Middle frontal gyrus (tissue), 1 donor: Measurements from ENCODE around the gene FBXO40.
"Not testable (repeated sequence)": the region's sequence is repeated elsewhere in the genome, so short reads cannot be mapped to it uniquely, and the experiment has no call there.

ENCODE experiments used
- DNase-seq: peaks from one replicate; pipeline ENCODE4 v3.0.0-alpha.2; 2015; ENCODE audit warnings: low spot score; ENCODE audit errors: extremely low spot score

The FBXO40 gene, protein sequence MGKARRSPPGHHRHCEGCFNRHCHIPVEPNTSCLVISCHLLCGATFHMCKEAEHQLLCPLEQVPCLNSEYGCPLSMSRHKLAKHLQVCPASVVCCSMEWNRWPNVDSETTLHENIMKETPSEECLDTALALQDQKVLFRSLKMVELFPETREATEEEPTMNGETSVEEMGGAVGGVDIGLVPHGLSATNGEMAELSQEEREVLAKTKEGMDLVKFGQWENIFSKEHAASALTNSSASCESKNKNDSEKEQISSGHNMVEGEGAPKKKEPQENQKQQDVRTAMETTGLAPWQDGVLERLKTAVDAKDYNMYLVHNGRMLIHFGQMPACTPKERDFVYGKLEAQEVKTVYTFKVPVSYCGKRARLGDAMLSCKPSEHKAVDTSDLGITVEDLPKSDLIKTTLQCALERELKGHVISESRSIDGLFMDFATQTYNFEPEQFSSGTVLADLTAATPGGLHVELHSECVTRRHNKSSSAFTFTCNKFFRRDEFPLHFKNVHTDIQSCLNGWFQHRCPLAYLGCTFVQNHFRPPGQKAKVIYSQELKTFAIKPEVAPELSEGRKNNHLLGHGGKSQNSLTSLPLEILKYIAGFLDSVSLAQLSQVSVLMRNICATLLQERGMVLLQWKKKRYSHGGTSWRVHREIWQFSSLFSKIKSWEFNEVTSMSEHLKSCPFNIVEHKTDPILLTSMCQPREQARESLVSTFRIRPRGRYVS

DNA sequence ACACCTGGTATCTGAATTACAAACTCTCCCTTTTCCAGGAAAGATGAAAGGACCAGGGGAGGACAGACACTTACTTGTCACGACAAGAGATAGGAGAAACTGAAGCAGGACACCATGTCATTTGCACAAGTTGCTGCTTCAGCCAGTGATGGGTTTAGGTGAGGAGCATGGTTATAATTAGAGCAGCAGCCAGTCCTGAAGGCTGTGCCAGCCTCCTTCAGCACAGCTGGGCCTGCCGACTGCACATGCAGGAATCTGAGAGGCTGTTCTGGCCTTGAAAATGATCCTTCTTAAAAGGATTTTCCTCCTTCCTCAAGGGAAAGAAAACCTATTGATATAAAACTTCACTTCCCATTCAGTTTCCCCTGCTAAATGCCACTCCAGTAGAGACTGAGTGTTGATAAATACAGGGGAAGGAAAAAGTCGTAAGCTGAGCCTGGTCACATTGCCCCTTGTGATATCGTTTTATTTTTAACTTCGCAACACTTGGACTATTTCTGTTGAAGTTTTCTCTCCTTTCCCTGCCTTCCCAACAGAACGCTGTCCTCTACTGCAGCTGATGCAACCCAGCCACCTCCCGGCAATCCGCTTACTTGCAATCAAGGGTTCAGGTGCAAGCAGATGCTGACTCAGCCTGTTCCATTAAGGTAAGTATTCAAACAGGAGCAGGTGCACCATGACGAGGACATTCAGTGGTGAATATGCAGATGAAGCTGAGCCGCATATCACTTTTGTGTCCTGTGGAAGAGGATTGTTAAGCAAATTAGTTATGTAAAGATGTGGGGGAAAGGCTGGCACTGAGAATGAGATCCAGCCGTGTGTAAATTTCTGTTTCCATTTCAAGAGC lies at the start of gene FBXO40:
Gene FBXO40 (plus strand): TSS at position 524 of the 847 bp plus-strand sequence. CDS start 27,197 bp downstream, outside the sequence.
- DNase-seq, result no peak

DNA sequence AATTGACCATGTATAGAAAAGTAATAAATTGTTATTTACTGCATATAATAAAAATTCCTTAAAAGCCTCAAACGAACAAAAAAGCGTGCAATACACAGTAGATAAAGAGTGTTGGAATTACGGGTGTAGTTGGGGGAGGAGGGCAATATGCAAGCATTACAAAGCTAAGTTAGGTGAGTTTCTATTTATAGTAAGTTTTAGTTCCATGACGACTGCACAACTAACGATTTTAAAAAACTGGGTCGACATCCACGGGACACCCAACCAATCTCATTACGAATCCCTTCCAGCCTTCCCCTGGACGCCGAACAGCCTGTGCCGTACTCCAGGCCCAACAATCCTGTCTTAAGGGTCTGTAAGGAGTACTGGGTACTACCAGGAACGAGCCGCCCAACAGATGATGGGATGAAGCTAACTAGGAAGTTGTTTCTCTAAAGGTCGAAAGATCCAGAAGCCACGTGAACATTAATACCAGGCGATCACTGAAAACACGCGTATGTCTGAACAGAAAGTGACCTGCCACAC lies 48.1 kb upstream of the FBXO40 start:
- DNase-seq, result no peak

DNA sequence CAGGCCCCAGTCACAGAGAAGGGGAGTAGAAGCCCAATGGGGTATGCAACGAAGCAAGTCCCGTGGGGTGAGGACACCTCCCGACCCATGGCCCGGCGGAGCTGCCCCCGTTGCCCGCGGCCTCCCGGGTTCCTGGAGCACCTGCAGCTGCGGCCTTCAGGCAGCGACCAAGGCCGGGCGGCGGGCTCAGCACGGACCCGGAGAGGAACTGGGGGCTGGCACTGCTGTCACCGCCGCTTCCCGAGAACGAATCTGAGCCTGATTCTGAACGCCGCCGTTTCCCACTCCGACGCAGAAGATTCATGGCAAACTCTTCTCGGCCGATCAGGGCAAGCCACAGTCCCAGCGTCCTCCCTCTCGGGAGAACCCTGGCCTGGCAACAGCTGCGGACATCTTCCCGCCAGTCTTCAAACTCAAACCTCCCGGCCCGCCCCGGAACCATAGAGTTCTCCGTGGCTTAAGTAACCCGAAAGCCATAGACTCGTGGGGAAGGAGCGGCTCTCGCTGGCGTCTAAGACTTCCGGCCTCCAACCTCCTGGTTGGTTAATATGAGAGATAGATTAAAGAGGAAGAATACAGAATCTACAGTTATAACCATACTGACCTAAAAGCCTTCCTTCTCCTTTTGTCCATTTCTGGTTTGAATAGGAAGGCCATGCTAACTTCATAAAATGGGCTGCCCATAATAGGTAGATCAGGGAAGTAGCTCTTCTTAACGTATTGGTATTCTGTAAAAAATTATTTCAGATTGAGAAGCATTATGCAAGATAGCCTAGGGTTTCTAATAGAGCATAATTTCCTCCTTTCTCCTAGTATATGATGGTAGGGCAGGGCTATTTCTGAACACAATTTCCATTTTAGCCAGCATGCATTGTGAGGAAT lies 47.4 kb upstream of the FBXO40 start, which contains the start of gene POLQ:
Gene POLQ (minus strand): TSS at position 415 of the 882 bp plus-strand sequence. CDS start 111 bp downstream, at position 304.
- DNase-seq, result peak; percentile 90

DNA sequence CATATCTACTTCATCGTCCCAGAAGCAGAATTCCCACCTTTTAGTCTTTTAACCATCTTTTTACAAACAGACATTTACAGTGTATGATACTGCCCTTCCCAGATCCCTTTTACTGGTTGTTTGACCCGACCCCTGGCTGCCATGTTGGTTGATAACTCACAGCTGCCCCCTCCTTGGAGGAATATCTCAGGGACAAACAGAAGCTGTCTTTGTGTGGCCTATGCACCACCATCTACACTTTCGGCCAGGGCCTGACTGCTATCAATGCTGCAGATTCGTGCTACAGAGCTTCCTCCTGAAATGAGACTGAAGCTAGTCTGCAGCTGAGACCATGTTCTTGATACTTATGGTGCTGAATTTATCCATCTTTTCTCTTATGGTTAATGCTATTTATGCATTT lies 40.8 kb upstream of the FBXO40 start:
- no peak for DNase-seq

DNA sequence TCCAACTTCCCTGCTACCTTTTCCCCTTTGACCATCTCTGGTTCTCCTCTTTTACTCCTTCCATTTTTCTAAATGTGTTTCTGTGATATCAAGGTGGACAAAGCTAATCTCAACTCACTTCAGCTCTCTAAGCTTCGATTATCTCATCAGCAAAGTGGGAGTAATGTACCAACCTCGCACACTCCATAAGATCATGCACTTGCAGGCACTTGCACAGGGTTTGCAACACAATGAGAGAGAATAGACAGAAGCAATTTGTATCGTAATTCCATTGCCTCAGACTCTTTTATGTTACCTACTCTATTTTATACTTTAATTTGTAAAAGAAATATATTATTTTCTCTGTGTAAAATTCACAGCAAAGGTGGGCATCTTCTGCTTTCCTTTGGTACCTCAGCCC lies 40.4 kb upstream of the FBXO40 start:
- no peak for DNase-seq

DNA sequence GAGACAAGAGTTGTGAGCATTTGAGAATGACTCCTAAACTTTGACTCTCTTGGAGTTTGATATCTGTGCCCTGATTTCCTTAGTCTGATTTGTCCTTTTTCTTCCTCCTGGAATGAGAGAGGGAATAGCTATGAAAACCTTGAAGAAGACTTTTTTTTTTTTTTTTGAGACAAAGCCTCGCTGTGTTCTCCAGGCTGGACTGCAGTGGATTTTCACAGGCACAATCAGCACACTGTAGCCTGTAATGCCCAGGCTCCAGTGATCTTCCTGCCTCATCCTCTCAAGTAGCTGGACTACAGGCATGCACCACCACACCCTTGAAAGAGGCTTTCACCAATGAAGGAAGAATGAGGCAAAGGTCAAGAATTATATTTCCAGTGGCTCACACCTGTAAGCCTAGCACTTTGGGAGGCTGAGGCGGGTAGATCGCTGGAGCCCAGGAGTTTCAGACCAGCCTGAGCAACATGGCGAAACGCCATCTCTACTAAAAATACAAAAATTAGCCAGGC lies 35.7 kb upstream of the FBXO40 start:
- DNase-seq, result no peak

DNA sequence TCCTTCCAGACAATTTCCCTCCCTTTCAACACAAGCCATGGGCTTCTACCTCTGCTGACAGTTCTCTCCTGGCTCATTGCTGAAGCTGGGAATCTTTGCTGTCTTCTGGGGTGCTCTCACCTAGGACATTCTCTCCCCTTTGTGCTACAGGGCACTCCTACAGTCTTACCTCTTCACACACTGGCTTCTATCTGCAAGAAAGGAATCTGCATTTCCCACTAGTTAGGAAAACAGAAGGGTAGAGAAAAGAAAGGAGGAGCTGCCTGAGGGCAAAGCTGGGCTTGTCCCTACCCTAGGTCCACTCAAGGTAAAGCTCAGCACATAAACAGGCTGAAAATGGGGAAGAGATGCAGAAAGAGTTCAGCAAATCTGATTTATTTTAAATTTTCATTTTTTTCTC lies 31.0 kb upstream of the FBXO40 start:
- DNase-seq, result no peak

DNA sequence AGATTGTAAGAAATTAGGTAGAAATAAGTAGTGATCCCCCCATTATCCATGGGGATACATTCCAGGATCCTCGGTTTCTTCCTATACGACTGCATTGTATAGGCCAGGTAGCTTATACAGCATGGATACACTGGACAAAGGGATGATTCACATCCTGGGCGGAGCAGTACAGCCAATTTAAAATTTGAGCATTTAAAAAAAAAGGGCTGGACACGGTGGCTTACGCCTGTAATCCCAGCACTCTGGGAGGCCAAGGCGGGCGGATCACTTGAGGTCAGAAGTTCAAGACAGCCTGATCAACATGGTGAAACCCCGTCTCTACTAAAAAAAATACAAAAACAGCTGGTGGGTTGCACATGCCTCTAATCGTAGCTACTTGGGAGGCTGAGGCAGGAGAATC lies 26.4 kb upstream of the FBXO40 start:
- no peak for DNase-seq

DNA sequence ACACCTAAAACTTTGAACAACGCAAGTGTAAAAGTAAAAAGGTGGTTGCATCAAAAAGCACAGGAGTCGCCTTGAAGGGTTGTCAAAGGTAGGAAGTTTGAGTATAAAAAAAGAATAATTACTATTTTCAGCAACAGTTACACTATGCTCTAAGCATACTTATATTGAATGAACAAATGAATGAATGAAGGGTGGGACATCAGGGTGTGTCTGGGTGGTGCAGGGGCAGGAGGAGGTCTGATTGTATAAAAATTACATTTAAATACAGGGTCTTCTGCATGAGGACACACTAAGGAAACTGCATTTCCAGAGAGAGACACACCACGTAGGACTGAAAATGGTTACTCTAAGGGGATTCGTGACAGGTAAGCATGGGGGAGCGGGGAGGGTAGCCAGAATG lies 25.5 kb upstream of the FBXO40 start, which contains the start of gene ARGFX:
Gene ARGFX (plus strand): TSS at position 301 of the 400 bp plus-strand sequence. CDS start 2,765 bp downstream, outside the sequence.
- no peak for DNase-seq

DNA sequence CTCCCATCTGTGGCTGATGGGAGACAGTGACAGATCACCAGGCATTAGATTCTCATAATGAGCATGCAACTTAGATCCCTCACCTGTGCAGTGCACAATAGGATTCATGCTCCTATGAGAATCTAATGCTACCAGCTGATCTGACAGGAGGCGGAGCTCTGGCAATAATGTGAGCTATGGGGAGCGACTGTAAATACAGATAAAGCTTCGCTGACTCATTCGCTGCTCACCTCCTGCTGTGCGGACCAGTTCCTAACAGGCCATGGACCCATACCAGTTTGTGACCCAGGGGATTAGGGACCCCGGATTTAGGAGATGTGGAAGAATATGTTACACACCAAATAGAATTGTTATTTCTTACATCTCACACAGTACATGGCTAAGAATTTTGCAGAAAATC lies 18.7 kb upstream of the FBXO40 start:
- no peak for DNase-seq

DNA sequence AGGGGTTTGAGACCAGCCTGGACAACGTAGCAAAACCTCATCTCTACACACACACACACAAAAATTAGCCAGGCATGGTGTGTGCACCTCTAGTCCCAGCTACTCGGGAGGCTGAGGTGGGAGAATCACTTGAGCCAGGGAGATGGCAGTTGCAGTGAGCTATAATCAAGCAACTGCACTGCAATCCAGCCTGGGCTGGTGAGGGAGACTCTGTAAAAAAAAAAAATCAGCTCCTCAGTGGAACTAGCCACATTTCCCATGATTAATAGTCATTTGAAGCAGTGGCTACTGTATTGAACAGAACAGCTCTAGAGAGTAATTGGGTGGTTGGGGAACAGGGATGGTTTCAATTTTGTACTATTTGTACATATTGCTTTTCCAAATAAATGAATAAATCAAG lies 11.5 kb upstream of the FBXO40 start:
- DNase-seq, result no peak

DNA sequence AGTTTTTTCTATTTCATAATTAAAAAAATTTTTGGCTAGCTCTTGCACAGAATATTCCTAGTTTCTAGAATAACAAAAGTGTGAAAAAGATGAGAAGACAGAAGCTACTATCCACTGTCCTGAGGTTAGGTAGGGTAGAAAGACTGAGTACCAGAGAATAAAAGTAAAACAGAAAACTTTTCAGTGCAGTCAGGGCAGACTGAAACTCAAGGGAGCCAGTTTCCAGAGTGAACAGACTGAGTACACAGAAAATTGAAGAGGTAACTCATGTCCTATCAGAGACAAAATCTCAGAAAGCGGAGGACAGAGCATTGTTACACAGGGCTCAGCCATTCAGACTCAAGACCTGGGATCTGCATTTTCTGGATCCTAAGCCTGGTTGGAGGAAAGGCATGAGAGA lies 8.8 kb upstream of the FBXO40 start:
- no peak for DNase-seq

DNA sequence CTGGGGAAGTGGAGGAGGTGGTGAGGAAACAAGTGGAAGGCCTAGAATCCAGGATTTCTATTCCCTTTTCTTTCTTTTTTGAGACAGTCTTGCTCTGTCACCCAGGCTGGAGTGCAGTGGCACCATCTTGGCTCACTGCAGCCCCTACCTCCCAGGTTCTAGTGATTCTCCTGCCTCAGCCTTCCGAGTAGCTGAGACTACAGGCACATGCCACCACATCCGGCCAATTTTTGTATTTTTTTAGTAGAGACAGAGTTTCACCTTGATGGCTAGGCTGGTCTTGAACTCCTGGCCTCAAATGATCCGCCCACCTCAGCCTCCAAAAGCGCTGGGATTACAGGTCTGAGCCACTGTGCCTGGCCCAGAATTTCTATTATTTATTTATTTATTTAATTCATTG lies 627 bp downstream of the FBXO40 start:
- DNase-seq, result not testable (repeated sequence)

DNA sequence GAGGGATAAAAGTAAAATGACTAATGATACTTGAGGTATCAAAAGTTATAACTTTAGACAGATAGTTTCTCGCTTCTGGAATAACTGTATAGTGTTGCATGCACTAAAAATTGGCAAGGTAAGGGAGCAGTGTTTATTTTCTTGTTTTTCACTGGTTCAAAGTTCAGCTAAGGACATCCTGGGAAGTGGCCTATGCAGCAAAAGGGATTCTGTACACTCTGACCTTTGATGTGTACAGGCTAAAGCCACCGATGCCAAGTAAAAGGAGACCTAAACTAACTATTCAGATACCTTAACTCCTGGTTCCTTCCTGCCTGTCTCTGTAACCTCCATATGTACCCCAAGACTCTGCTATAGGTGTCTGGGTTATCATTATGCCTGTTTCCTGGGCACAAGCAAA lies 1.7 kb downstream of the FBXO40 start:
- no peak for DNase-seq

DNA sequence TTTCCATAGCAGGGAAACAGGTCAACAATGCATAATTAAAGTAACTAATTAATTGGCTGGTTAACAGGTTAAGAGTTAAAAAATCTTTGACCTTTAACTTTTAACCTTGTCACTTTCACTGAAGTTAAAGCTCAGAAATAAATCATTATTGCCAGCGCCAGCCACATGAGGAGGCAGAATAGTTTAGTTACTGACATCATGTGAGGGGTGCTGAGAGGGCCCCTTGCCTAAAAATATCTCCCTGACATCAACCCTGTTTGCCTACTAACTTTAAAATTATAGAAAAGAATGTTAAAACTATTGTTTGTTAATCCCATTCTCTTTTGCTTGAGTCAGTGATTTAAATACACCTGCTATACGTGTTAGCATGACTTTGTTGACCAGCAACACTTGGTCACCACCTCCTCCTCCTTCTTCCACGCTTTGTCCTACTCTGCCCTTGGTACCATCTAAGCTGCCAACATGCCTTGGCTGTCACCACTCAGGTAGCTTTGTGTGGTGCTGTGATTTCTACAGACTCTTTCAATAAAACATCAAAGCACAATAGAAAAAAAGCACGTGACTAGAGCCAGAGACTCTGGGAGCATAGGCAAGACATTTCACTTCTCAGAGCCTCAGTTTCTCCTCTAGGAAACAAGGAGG lies 2.7 kb downstream of the FBXO40 start:
- no peak for DNase-seq

DNA sequence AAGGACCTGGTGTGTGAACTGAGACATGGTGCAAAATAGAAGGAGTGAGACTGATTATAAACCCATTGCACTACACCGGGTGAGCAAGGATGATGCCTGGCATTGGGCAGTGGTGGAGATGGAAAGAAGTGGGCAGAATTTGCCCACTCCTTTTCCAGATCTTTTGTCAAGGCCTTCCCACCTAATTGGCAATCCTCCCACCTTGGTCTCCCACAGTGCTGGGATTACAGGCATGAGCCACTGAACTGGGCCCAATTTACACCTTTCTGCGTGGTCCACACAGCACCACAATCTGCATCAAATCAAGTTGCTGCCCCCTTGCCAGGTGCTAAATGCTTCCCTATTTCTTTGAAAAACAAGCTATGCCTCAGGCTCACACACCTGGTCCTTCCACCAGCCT lies 5.4 kb downstream of the FBXO40 start:
- no peak for DNase-seq

DNA sequence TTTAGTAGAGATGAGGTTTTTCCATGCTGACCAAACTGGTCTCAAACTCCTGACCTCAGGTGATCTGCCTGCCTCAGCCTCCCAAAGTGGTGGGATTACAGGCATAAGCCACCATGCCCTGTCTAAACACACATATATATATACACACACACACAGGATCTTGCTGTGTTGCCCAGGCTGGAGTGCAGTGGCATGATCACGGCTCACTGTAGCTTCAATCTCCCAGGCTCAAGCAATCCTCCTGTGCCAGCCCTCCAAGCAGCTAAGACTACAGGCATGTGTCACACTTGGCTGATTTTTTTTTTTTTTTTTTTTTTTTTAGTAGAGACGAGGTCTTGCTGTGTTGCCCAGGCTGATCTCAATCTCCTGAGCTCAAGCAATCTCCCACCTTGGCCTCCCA lies 6.7 kb downstream of the FBXO40 start:
- DNase-seq, result not testable (repeated sequence)

DNA sequence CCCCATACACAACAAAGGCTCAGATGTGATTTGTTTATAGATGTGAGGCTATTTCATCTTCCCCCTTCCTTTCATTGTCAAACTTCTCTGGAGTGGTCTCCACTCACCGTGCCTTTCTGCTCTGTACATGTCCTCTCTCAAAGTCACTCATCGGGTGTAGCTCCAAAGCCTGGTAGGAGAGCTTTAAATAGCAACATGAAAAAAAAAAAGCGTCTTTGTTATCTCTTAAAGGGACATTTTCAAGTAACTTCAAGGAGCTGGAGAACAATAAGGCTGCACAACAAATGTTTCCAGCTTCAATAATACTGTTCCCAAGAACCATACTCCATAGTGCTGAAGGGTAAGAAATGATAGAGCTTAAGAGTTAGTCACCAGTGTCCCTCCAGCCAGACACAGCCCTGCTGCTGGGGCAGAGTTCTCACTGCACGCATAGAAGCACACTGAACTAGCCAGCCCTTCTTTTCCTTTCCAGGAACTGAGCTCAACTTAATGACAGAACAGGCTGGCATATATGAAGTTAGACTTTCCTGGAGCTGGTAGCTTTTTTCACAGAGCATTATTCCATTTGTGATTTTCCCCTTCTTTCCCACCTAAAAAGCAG lies 8.1 kb downstream of the FBXO40 start:
- no peak for DNase-seq

DNA sequence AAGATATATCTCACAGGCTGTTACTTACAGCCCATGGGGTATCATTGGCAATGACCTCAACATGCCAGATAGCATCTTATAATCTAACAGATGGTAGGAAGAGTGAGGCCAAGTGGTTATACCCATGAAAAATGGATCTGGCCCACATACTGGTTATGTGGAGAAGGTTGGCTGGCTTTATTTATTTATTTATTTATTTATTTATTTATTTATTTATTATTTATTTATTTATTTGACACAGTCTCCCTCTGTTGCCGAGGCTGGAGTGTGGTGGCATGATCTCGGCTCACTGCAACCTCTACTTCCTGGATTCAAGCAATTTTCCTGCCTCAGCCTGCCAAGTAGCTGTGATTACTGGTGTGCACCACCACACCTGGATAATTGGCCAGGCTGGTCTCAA lies 11.6 kb downstream of the FBXO40 start:
- no peak for DNase-seq
